ENCODE data around the gene SLA2. TPM values are rescaled to one million over a fixed set of nuclear protein-coding genes. Genes with fewer than 3 reads are reported as not detected.

SLA2 gene
- total and polyA plus RNA-seq, 2 experiments from 2014 or later, result not detected

DNA sequence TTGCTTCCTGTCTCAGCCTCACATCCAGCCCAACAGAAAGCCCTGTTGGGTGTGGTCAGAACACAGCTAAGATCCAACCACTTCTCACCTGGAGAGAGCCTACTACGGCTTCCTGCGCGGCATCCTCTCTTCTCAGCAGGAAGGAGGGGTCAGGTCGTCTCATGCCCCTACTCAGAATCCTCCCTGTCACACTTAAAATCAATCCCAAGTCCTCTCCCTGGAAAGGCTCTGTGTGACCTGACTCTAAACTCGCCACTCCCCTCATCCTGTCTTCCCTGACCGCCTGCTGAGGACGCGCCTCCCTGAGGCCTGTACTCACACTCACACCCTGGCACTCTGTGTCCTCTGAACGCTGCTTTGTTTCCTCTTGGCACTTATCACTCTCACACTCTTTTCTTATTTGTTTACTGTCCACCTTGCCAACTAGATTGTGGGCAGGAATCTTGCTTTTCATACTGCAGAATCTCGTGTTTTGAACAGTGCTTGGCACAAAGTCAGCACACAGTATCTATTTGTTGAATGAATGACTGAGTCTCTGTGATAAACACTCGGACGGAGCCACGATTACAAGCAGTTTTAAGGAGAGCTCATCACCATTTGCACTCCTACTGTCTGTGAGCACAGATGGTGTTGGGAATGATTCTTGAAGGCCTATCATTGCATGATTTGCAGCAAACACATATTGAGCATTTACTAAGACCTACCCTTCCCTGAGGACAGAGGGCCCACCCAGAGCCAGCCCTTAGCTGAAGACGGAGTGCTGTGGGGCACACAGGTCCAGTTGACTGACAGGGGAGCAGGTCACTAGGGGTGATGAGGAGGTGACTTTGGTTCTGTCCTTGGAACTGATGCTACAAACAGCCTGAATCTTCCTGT, 21.7 kb downstream of the SLA2 start:
- Histone ChIP-seq H3F3A (ENCODE audit: insufficient read depth) (no peaks in the 10 kb centered on the region), H3K9ac (no peak overlapping the region), H3K4me2 (ENCODE audit: unreplicated experiment) (no peak overlapping the region), H4K20me1 (ENCODE audit: insufficient read depth) (no peaks in the 10 kb centered on the region), H3K4me3 (no peak overlapping the region), H3K9me3 (ENCODE audit: low read depth) (no peaks in the 10 kb centered on the region), H2AFZ (0 out of 2 replicates have a peak overlapping the region, but pooled peaks have one; percentile 21), H3K9me2 (ENCODE audit: insufficient read depth) (no peaks in the 10 kb centered on the region), H3K27ac (no peak overlapping the region), H3K79me2 (ENCODE audit: insufficient read depth) (no peaks in the 10 kb centered on the region), H3K4me1 (ENCODE audit: insufficient read depth) (no peaks in the 10 kb centered on the region), H3K27me3 (replicated peaks; ENCODE audit: insufficient read depth) (no peaks in the 10 kb centered on the region), H3K36me3 (ENCODE audit: low read depth) (no peaks in the 10 kb centered on the region)
- WGBS, 2 experiments (ENCODE audit: low coverage in 1 of 2, low lambda C conversion rate in 2 of 2, missing lambda C conversion rate in 2 of 2), result 42 to 49% methylated on average over 14 of the region's 14 CpGs
- in situ Hi-C loops (cut with MboI), result no loop called here
- DNase-seq, result no peak
- TF ChIP-seq EZH2 (IDR thresholded peaks at IDR 0.05; ENCODE audit: insufficient read depth, poor library complexity, severe bottlenecking) (no peak), EZH2phosphoT487 (IDR thresholded peaks at IDR 0.05; ENCODE audit: insufficient read depth, low read depth) (no peak)

DNA sequence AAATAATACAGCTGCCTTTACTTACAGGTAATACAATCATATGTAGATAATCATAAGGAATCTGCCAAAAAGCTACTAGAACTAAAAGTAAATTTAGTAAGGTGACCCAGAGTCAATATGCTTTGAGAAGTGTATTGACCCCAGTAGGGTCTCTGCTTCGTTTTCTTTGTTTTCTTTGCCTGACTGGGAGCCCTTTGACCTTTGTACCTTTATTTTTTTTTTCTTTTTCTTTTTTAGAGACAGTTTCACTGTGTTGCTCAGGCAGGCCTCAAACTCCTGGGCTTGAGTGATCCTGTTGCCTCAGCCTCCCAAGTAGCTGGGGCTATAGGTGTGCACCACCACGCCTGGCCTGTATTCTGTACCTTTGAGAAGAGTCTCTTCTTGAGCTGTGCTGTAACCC, 22.6 kb downstream of the SLA2 start:
- DNase-seq, result no peak
- Histone ChIP-seq H3K27me3 (replicated peaks; ENCODE audit: insufficient read depth) (no peaks in the 10 kb centered on the region), H2AFZ (no peak overlapping the region), H3K36me3 (ENCODE audit: low read depth) (no peaks in the 10 kb centered on the region), H3K4me2 (ENCODE audit: unreplicated experiment) (no peak overlapping the region), H3K27ac (no peak overlapping the region), H3F3A (ENCODE audit: insufficient read depth) (no peaks in the 10 kb centered on the region), H3K79me2 (ENCODE audit: insufficient read depth) (no peaks in the 10 kb centered on the region), H3K9ac (no peak overlapping the region), H3K4me1 (ENCODE audit: insufficient read depth) (no peaks in the 10 kb centered on the region), H3K9me3 (ENCODE audit: low read depth) (no peaks in the 10 kb centered on the region), H3K9me2 (ENCODE audit: insufficient read depth) (no peaks in the 10 kb centered on the region), H4K20me1 (ENCODE audit: insufficient read depth) (no peaks in the 10 kb centered on the region), H3K4me3 (no peak overlapping the region)
- in situ Hi-C loops (cut with MboI), result no loop called here
- WGBS, 2 experiments (ENCODE audit: low coverage in 1 of 2, low lambda C conversion rate in 2 of 2, missing lambda C conversion rate in 2 of 2), result 65 to 66% methylated on average over 2 of the region's 2 CpGs
- no peak for TF ChIP-seq EZH2 (IDR thresholded peaks at IDR 0.05; ENCODE audit: insufficient read depth, poor library complexity, severe bottlenecking)
- TF ChIP-seq EZH2phosphoT487 (IDR thresholded peaks at IDR 0.05; ENCODE audit: insufficient read depth, low read depth), result no peak

DNA sequence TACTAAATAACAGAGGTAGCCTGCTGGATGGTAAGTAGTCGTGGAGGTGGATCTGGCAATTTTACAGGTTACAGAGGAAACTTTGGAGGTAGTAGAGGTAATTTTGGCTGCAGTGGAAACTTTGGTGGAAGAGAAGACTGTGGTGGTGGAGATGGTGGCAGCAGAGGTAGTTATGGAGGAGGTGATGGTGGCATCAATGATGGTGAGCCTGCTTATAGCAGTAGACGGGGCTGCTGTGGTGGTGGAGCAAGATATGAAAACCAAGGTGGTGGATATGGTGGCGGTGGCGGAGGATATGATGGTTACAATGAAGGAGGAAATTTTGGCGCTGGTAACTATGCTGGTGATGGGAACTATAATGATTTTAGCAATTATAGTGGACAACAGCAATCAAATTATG, 25.1 kb downstream of the SLA2 start:
- Histone ChIP-seq H4K20me1 (ENCODE audit: insufficient read depth) (no peaks in the 10 kb centered on the region), H3K9ac (no peak overlapping the region), H3K9me2 (ENCODE audit: insufficient read depth) (no peaks in the 10 kb centered on the region), H3K36me3 (ENCODE audit: low read depth) (no peaks in the 10 kb centered on the region), H2AFZ (no peak overlapping the region), H3K27ac (no peak overlapping the region), H3K27me3 (replicated peaks; ENCODE audit: insufficient read depth) (no peaks in the 10 kb centered on the region), H3K79me2 (ENCODE audit: insufficient read depth) (no peaks in the 10 kb centered on the region), H3K4me2 (ENCODE audit: unreplicated experiment) (no peak overlapping the region), H3K4me3 (no peak overlapping the region), H3K9me3 (ENCODE audit: low read depth) (no peaks in the 10 kb centered on the region), H3K4me1 (ENCODE audit: insufficient read depth) (no peaks in the 10 kb centered on the region), H3F3A (ENCODE audit: insufficient read depth) (no peaks in the 10 kb centered on the region)
- WGBS, 2 experiments (ENCODE audit: low coverage in 1 of 2, low lambda C conversion rate in 2 of 2, missing lambda C conversion rate in 2 of 2), result 96 to 98% methylated on average over 5 of the region's 5 CpGs
- no peak for TF ChIP-seq EZH2 (IDR thresholded peaks at IDR 0.05; ENCODE audit: insufficient read depth, poor library complexity, severe bottlenecking)
- TF ChIP-seq EZH2phosphoT487 (IDR thresholded peaks at IDR 0.05; ENCODE audit: insufficient read depth, low read depth), result no peak
- in situ Hi-C loops (cut with MboI), result no loop called here
- DNase-seq, result no peak

- H3K4me3 ChIP-seq, result no peak overlapping the region
- no peak overlapping the region for H3K9ac ChIP-seq
- H3K4me2 ChIP-seq (ENCODE audit: unreplicated experiment), result no peak overlapping the region
- no peaks in the 10 kb centered on the region for H3K9me3 ChIP-seq (ENCODE audit: low read depth)
- H2AFZ ChIP-seq, result no peak overlapping the region
- peaks cover under 1% of the 10 kb centered on the region; the same call in 1 of the 2 replicates for H3K79me2 ChIP-seq (ENCODE audit: insufficient read depth)
- 83 to 84% methylated on average over 14 of the region's 14 CpGs for WGBS, 2 experiments (ENCODE audit: low coverage in 1 of 2, low lambda C conversion rate in 2 of 2, missing lambda C conversion rate in 2 of 2)
- DNase-seq, result peak; percentile 11
- no peak overlapping the region for H3K27ac ChIP-seq
- no peaks in the 10 kb centered on the region for H3K9me2 ChIP-seq (ENCODE audit: insufficient read depth)
- TF ChIP-seq EZH2phosphoT487 (IDR thresholded peaks at IDR 0.05; ENCODE audit: insufficient read depth, low read depth) (no peak), EZH2 (IDR thresholded peaks at IDR 0.05; ENCODE audit: insufficient read depth, poor library complexity, severe bottlenecking) (no peak)
- in situ Hi-C loops (cut with MboI), result no loop called here
- H3K36me3 ChIP-seq (ENCODE audit: low read depth), result peaks cover 24% of the 10 kb centered on the region; the same call in 1 of the 2 replicates
- no peaks in the 10 kb centered on the region for H3F3A ChIP-seq (ENCODE audit: insufficient read depth)
- H3K27me3 ChIP-seq (replicated peaks; ENCODE audit: insufficient read depth), result no peaks in the 10 kb centered on the region
- no peaks in the 10 kb centered on the region for H3K4me1 ChIP-seq (ENCODE audit: insufficient read depth)
- H4K20me1 ChIP-seq (ENCODE audit: insufficient read depth), result no peaks in the 10 kb centered on the region
These were observed 31.0 kb downstream of the SLA2 start for GRCh38 chr20:36614781-36615557.

All from GM23248 (cell line).